COR-L47 (cell line): Measurements from ENCODE around the gene CACNA2D3.
"Not testable (repeated sequence)": the region's sequence is repeated elsewhere in the genome, so short reads cannot be mapped to it uniquely, and the experiment has no call there.

Experiments used
- DNase-seq: peaks from one replicate; lab custom pipeline; 2025; lab: John Stamatoyannopoulos, UW

Gene CACNA2D3

GRCh38 chr3:54464554-54464953 lies 342.2 kb downstream of the CACNA2D3 start:
- DNase-seq: not testable (repeated sequence)

GRCh38 chr3:54476891-54477290 lies 354.5 kb downstream of the CACNA2D3 start:
- DNase-seq: no peak

GRCh38 chr3:54481606-54482365 lies 359.4 kb downstream of the CACNA2D3 start:
- DNase-seq: no peak

- DNase-seq: no peak
These were observed 362.0 kb downstream of the CACNA2D3 start for GRCh38 chr3:54484334-54484733.

- DNase-seq: no peak
These were observed 364.0 kb downstream of the CACNA2D3 start for GRCh38 chr3:54486317-54486716.

GRCh38 chr3:54488297-54488696 lies 365.9 kb downstream of the CACNA2D3 start:
- DNase-seq: no peak

- DNase-seq: no peak
These were observed 371.9 kb downstream of the CACNA2D3 start for GRCh38 chr3:54494209-54494608.

- DNase-seq: no peak
These were observed 384.3 kb downstream of the CACNA2D3 start for GRCh38 chr3:54506603-54507002.

GRCh38 chr3:54507876-54508460 lies 385.6 kb downstream of the CACNA2D3 start:
- DNase-seq: no peak

GRCh38 chr3:54510506-54510905 lies 388.2 kb downstream of the CACNA2D3 start:
- no peak for DNase-seq

GRCh38 chr3:54511766-54512365 lies 389.5 kb downstream of the CACNA2D3 start:
- DNase-seq: no peak

GRCh38 chr3:54514006-54514405 lies 391.7 kb downstream of the CACNA2D3 start:
- no peak for DNase-seq

- no peak for DNase-seq
These were observed 392.1 kb downstream of the CACNA2D3 start for GRCh38 chr3:54514416-54514815.

- DNase-seq: no peak
These were observed 393.3 kb downstream of the CACNA2D3 start for GRCh38 chr3:54515441-54516213.

- DNase-seq: no peak
These were observed 395.1 kb downstream of the CACNA2D3 start for GRCh38 chr3:54517424-54517823.

GRCh38 chr3:54518011-54518675 lies 395.8 kb downstream of the CACNA2D3 start:
- DNase-seq: no peak

GRCh38 chr3:54519493-54519892 lies 397.1 kb downstream of the CACNA2D3 start:
- no peak for DNase-seq

GRCh38 chr3:54520060-54520459 lies 397.7 kb downstream of the CACNA2D3 start:
- DNase-seq: no peak

- DNase-seq: no peak
These were observed 405.2 kb downstream of the CACNA2D3 start for GRCh38 chr3:54527521-54527920.

GRCh38 chr3:54527953-54528352 lies 405.6 kb downstream of the CACNA2D3 start:
- no peak for DNase-seq

GRCh38 chr3:54528668-54529067 lies 406.3 kb downstream of the CACNA2D3 start:
- DNase-seq: no peak

GRCh38 chr3:54530091-54530490 lies 407.7 kb downstream of the CACNA2D3 start:
- DNase-seq: no peak
